Stimulated activated naive CD8-positive, alpha-beta T cell treated with anti-CD3 and anti-CD28 coated beads, Interleukin-15, Interleukin-2, amounts not matched to agents 100 U/mL and 50 U/mL, for 24 hours (primary cell): ENCODE results near the gene HDHD2.

Source experiments
- ATAC-seq: fragments of 150-1000 bp; cut with Tn5 transposase; one replicate; pipeline ENCODE4 v1.10.0; 2021
- DNase-seq: peaks from one replicate; pipeline ENCODE4 v3.0.0; 2021

The HDHD2 gene

DNA sequence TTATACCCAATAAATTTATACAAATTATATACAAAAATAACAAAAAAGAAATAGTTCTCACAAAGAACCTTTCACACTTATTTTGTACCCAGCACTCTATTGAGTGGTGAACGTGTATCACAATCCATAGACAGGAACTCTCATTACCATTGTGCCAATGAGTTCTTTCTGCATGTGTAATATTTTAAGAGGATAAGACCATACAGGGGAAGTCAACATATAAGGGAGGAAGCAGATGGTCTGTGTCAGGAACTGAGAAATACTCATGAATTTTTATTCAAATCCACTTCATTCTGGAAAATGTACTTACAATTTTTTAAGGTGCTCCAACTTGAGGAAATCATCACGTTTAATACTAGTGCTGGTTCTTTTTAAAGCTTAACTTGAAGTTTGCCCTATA lies 87.8 kb downstream of the HDHD2 start:
- ATAC-seq (no peak), DNase-seq (no peak)
